Testis (tissue), 3 donors: Measurements from ENCODE around the gene WBP1. TPM values are rescaled to one million over a fixed set of nuclear protein-coding genes. Genes with fewer than 3 reads are reported as not detected.

Experiments
- DNase-seq: peaks from one replicate; pipeline ENCODE4 v3.0.0-alpha.2; 2019
- H3K27ac ChIP-seq, 2 donors: fragments of 200-600 bp; sonication (generic); one replicate each; pipeline ENCODE4 v1.5.1; 2019
- H3K27me3 ChIP-seq: fragments of 200-600 bp; sonication (generic); one replicate; pipeline ENCODE4 v1.5.1; 2019
- H3K36me3 ChIP-seq: fragments of 200-600 bp; sonication (generic); one replicate; pipeline ENCODE4 v1.5.1; 2017; ENCODE audit warnings: low read depth; ENCODE audit errors: missing control alignments
- H3K4me1 ChIP-seq: fragments of 200-600 bp; sonication (generic); one replicate; pipeline ENCODE4 v1.5.1; 2019
- H3K4me3 ChIP-seq, 2 donors: fragments of 200-600 bp; sonication (generic); one replicate each; pipeline ENCODE4 v1.5.1; 2017 to 2019
- H3K9me3 ChIP-seq: fragments of 200-600 bp; sonication (generic); one replicate; pipeline ENCODE4 v1.5.1; 2017
- POLR2A ChIP-seq: fragments of 450-650 bp; IDR thresholded peaks from one replicate; pipeline ENCODE4 v1.6.1; 2017; ENCODE audit warnings: antibody characterized with exemption, mild to moderate bottlenecking, moderate library complexity
- WGBS, 2 donors: methylation state at CpG; one replicate each; pipeline ENCODE4 v1.1.5; 2018; 5-methylcytosine and 5-hydroxymethylcytosine counted together
- intact Hi-C: fragments of 100-400 bp; cut with DNase I; formaldehyde crosslinking; loops from one replicate; pipeline ENCODE4 v1.15.1; 2023; ENCODE audit warnings: low total_unique reads
- polyA plus RNA-seq: library from polyadenylated mRNA; stranded (reverse); fragments of 350-450 nt; fragmentation: Illumina TruSeq; extraction: RNeasy Lipid Tissue Mini Kit (QIAGEN cat#74804); gene quantifications from one replicate; pipeline ENCODE4 v1.2.3, GENCODE V29; 2014; ENCODE audit warnings: low read depth, low replicate concordance; ENCODE audit not compliant: insufficient read depth
- total RNA-seq, 2 donors: library from RNA; depleted of rRNA; stranded (reverse); fragments of >200 nt; gene quantifications; one replicate each; pipeline ENCODE4 v1.2.3, GENCODE V29; 2016
- TF ChIP-seq, protein P1 (sequence below), 3 experiments: fragments of 450-650 bp in 2 of 3; fragments of 200-600 bp in 1 of 3; sonication (generic) in 1 of 3; IDR thresholded peaks; one replicate each; pipeline ENCODE4 v1.5.1; 2016 to 2019; ENCODE audit warnings: antibody characterized with exemption in 3 of 3, mild to moderate bottlenecking in 2 of 3, moderate library complexity in 1 of 3

WBP1 gene
- total and polyA plus RNA-seq, 3 donors from 2014 or later, result 73.8 to 84.3 (median 80.8) TPM

DNA sequence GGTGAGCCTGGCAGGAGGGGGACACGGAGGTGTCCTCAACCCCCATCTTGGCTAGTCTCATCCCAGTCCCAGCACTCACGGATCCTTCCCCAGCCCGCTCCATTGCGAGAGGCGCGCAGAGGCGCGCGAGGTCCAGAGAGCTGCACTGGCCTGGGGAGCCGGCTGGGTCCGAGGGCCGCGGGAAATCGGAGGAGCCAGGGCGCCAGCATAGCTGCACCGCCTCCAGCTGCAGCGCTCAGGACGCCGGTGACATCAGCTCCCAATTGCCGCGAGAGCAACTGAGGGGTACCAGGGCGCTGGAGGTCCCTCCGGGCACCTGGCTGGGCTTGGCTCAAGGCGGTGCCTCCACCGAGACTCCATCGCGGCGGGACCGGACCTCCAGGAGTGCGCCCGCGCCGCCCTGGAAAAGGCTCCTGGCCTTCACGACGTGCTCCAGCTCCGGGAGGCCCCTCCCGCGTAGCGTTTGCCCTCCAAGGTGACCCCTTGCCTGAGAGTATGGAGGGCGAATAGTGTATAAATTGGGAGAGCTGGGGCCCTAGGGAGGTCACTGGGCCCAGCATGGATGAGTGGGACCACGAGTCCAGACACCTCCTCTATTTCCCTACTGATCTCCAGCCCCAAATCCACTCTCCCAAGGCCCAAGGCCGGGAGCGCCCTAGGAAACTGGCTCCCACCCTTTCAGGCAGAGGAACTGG, 22.0 kb upstream of the WBP1 start:
- Histone ChIP-seq H3K27ac (no peak overlapping the region), H3K4me1 (peaks cover 19% of the 10 kb centered on the region), H3K27me3 (no peaks in the 10 kb centered on the region), H3K4me3 (peak overlapping the region in 1 of 2 donors; percentile 33), H3K36me3 (no peaks in the 10 kb centered on the region), H3K9me3 (no peaks in the 10 kb centered on the region)
- 47 to 51% methylated on average over 32 to 41 of the region's 43 CpGs for WGBS, 2 donors
- no peak for TF ChIP-seq POLR2A
- TF ChIP-seq, protein P1, sequence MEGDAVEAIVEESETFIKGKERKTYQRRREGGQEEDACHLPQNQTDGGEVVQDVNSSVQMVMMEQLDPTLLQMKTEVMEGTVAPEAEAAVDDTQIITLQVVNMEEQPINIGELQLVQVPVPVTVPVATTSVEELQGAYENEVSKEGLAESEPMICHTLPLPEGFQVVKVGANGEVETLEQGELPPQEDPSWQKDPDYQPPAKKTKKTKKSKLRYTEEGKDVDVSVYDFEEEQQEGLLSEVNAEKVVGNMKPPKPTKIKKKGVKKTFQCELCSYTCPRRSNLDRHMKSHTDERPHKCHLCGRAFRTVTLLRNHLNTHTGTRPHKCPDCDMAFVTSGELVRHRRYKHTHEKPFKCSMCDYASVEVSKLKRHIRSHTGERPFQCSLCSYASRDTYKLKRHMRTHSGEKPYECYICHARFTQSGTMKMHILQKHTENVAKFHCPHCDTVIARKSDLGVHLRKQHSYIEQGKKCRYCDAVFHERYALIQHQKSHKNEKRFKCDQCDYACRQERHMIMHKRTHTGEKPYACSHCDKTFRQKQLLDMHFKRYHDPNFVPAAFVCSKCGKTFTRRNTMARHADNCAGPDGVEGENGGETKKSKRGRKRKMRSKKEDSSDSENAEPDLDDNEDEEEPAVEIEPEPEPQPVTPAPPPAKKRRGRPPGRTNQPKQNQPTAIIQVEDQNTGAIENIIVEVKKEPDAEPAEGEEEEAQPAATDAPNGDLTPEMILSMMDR (IDR thresholded peaks at IDR 0.05), result no peak
- no peak for DNase-seq
- intact Hi-C loops, result no loop called here

DNA sequence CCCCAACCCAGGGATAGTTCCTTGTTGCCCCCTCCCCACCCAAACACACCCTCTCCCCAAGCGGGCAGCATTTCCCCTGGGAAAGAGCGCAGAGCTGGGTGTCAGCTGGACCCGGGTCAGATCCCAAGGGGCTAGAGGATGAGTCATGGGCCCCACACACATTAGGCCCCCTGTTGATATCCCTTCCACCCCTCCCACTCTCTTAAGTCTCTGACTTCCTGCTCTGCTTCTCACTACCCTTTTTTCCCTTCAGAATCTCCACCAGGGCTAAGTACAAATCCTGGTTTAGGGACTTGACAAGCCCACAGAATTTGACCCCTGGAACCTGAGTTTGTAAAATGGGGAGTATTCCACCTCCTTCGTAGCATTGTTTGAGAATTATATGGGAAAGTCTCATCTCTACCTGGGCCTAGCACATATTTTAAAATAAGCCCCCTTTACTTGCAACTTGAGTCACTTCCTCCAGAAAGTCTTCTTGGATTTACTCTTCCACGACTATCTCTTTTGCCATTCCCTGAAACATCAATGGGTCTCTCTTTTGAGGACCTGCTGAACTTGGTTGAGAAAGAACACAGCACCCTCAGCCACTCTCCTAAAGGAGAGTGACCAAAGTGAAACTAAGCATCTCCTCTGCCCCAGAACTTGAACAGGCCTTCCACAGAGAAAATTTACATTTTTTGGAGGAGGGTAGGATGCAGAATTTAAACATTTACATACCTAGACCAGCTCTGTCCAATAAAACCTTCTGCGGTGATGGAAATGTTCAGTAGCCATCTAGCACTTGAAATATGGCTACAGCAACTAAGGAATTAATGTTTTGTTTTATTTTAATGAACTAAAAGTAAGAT, 21.2 kb upstream of the WBP1 start:
- Histone ChIP-seq H3K27ac (no peak overlapping the region), H3K4me1 (peaks cover 28% of the 10 kb centered on the region), H3K9me3 (no peaks in the 10 kb centered on the region), H3K36me3 (no peaks in the 10 kb centered on the region), H3K27me3 (no peaks in the 10 kb centered on the region), H3K4me3 (no peak overlapping the region)
- TF ChIP-seq, protein P1 (IDR thresholded peaks at IDR 0.05), result no peak
- TF ChIP-seq POLR2A, result no peak
- no peak for DNase-seq
- intact Hi-C loops, result no loop called here
- 59 to 67% methylated on average over 6 of the region's 6 CpGs for WGBS, 2 donors

DNA sequence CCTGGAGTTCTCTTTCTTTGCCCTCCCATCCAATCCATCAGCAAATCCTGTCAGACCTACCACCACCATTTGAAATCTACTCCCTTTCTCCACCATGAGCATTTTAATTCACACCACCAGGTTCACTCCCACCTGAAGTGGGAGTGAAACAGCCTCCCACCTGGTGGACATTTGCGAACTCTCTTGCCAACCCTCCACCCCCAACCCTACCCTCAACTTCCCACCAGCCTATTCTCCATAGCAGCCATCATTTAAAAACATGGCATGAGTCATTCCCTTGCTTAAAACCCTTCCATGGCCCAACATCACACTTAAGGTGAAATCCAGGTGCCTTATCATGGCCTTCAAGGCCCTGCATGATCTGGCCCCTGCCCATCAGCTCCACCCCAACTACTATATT, 20.0 kb upstream of the WBP1 start:
- TF ChIP-seq, protein P1 (IDR thresholded peaks at IDR 0.05), result no peak
- no peak for TF ChIP-seq POLR2A
- intact Hi-C loops, result no loop called here

DNA sequence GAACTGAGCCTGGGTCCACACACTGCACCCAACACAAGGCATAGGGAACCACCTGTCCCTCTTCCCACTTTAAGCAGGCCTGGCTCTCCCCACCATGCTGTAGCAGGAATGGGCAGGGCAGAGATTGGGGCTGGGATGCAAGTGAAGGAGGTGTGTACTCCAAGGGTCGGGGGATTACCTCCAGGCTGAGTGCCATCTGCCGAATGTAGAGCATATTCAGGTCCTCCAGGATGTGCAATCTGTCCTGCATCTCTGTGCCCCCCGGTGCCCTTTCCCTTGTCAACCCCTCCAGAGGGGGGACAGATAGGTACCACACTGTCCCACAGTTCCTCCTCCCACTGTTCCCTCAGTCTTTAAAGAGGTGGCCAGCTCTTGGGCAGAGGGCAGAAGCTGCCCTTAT, 18.9 kb upstream of the WBP1 start:
- Histone ChIP-seq H3K9me3 (no peaks in the 10 kb centered on the region), H3K27ac (peak overlapping the region; percentile 84 to 86), H3K36me3 (no peaks in the 10 kb centered on the region), H3K4me1 (peaks cover 30% of the 10 kb centered on the region), H3K4me3 (peak overlapping the region; percentile 39 to 66), H3K27me3 (no peaks in the 10 kb centered on the region)
- no peak for TF ChIP-seq POLR2A
- TF ChIP-seq, protein P1 (IDR thresholded peaks at IDR 0.05), result no peak
- DNase-seq, result no peak
- WGBS, 2 donors, result 21 to 29% methylated on average over 3 of the region's 3 CpGs
- intact Hi-C loops, result no loop called here

More for the DNA sequence above, 20.0 kb upstream of the WBP1 start:
- H3K36me3 ChIP-seq, result no peaks in the 10 kb centered on the region
- WGBS, 2 donors, result 87 to 90% methylated on average over 1 of the region's 1 CpG
- H3K4me1 ChIP-seq, result peaks cover 30% of the 10 kb centered on the region
- DNase-seq, result no peak
- no peaks in the 10 kb centered on the region for H3K27me3 ChIP-seq
- no peaks in the 10 kb centered on the region for H3K9me3 ChIP-seq
- no peak overlapping the region for H3K27ac ChIP-seq
- H3K4me3 ChIP-seq, result no peak overlapping the region
